Endodermal cell (in vitro differentiated cells): ENCODE data around the gene ICAM1. TPM values are rescaled to one million over a fixed set of nuclear protein-coding genes. Genes with fewer than 3 reads are reported as not detected.

Experiments used
- DNase-seq: peaks from one replicate; pipeline ENCODE4 v3.0.0-alpha.2; 2017
- H3K27ac ChIP-seq: 2 replicates; pipeline ENCODE4 v1.5.1; 2013; ENCODE audit warnings: mild to moderate bottlenecking, low read depth, low read length, moderate library complexity
- H3K27me3 ChIP-seq: 2 replicates; pipeline ENCODE4 v1.6.1; 2013; ENCODE audit warnings: mild to moderate bottlenecking, low read length, moderate library complexity; ENCODE audit not compliant: insufficient read depth, control insufficient read depth, poor library complexity, severe bottlenecking
- H3K36me3 ChIP-seq: 2 replicates; pipeline ENCODE4 v1.7.0; 2013; ENCODE audit warnings: mild to moderate bottlenecking, low read length, moderate library complexity; ENCODE audit not compliant: control insufficient read depth, insufficient read depth
- H3K4me1 ChIP-seq: one replicate; pipeline ENCODE4 v1.7.0; 2013; ENCODE audit warnings: low read length; ENCODE audit not compliant: control insufficient read depth, insufficient read depth
- H3K4me3 ChIP-seq: 2 replicates; pipeline ENCODE4 v1.5.1; 2013; ENCODE audit warnings: mild to moderate bottlenecking, low read length, moderate library complexity
- H3K9ac ChIP-seq: 2 replicates; pipeline ENCODE4 v1.6.1; 2013; ENCODE audit warnings: mild to moderate bottlenecking, low read length, moderate library complexity; ENCODE audit not compliant: poor library complexity, severe bottlenecking; ENCODE audit errors: extremely low read depth
- H3K9me3 ChIP-seq: 2 replicates; pipeline ENCODE4 v1.6.1; 2013; ENCODE audit warnings: mild to moderate bottlenecking, low read length, moderate library complexity; ENCODE audit not compliant: control insufficient read depth
- H3K27ac Mint-ChIP-seq: 2 replicates; pipeline ENCODE4 v1.8.0; 2020; ENCODE audit warnings: mixed read lengths
- H3K27me3 Mint-ChIP-seq: 2 replicates; pipeline ENCODE4 v1.8.0; 2021; ENCODE audit warnings: mild to moderate bottlenecking, mixed read lengths; ENCODE audit not compliant: insufficient read depth
- H3K36me3 Mint-ChIP-seq: 2 replicates; pipeline ENCODE4 v1.8.0; 2020; ENCODE audit warnings: low read depth, mixed read lengths
- H3K4me1 Mint-ChIP-seq: 2 replicates; pipeline ENCODE4 v1.8.0; 2020; ENCODE audit warnings: mixed read lengths
- H3K4me3 Mint-ChIP-seq: 2 replicates; pipeline ENCODE4 v1.8.0; 2020; ENCODE audit warnings: mild to moderate bottlenecking, moderate library complexity, mixed read lengths
- H3K9me3 Mint-ChIP-seq: 2 replicates; pipeline ENCODE4 v1.8.0; 2020; ENCODE audit warnings: mild to moderate bottlenecking, mixed read lengths
- WGBS, 2 experiments: methylation state at CpG; one replicate each; pipeline versions ENCODE4 v1.1.5 to v1.1.7; 2013; ENCODE audit warnings: missing lambda C conversion rate in 2 of 2, mixed read lengths in 1 of 2; ENCODE audit not compliant: insufficient coverage in 1 of 2, insufficient read length in 1 of 2; 5-methylcytosine and 5-hydroxymethylcytosine counted together
- microRNA-seq: library from miRNA; unstranded; fragments of <30 nt; microRNA quantifications from one replicate; pipeline ENCODE4 v1.2.0, GENCODE V29; 2020; ENCODE audit warnings: borderline microRNAs expressed
- total RNA-seq, 2 donors: library from RNA; stranded (reverse); fragmentation: NEBNext Ultra II Directional in 1 of 2; extraction: Animal tissue kit (Norgen Biotek cat#: 25700) in 1 of 2; gene quantifications; 2 replicates in 1 of 2; 3 replicates in 1 of 2; pipeline ENCODE4 v1.2.1, GENCODE V29; 2021
- TF ChIP-seq, protein P1 (sequence below): fragments of 200-600 bp; sonication (generic); conservative IDR thresholded peaks from 2 replicates; pipeline ENCODE4 v1.5.0; 2021; ENCODE audit warnings: antibody characterized with exemption, mild to moderate bottlenecking

The ICAM1 gene
- total RNA-seq, 2 donors from 2014 or later = 1.7 to 5.2 TPM

DNA sequence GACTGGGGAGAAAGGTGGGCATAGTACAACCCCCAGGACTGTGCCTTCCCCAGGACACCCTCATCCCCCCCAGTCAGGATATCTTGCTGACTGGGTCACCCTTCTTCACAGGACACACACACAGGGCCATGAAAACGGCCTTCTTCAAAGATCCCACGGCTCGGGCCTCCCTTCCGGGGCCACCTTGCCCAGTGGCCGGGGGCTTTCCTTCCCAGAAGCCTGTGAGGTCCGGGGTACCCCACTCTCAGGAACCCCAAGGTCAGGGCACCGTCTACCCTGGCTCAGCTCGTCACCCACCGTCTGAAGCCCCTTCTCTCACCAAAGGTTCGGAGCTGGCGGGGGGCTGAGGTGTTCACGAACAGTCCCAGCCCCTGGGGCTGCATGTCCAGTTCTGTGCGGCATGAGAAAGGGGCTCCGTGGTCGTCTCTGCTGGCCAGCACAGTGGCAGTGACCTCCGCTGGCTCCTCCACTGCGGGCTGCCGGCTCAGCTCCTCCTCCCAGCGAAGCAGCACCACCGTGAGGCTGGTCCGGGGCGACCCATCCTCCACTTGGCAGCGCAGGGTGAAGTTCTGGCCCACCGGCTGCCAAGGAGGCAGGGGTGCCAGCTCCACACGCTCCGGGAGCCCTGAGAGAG is 64.5 kb downstream of the ICAM1 start:
- TF ChIP-seq, protein P1, sequence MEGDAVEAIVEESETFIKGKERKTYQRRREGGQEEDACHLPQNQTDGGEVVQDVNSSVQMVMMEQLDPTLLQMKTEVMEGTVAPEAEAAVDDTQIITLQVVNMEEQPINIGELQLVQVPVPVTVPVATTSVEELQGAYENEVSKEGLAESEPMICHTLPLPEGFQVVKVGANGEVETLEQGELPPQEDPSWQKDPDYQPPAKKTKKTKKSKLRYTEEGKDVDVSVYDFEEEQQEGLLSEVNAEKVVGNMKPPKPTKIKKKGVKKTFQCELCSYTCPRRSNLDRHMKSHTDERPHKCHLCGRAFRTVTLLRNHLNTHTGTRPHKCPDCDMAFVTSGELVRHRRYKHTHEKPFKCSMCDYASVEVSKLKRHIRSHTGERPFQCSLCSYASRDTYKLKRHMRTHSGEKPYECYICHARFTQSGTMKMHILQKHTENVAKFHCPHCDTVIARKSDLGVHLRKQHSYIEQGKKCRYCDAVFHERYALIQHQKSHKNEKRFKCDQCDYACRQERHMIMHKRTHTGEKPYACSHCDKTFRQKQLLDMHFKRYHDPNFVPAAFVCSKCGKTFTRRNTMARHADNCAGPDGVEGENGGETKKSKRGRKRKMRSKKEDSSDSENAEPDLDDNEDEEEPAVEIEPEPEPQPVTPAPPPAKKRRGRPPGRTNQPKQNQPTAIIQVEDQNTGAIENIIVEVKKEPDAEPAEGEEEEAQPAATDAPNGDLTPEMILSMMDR = peak; percentile 18
- peaks cover 3% of the 10 kb centered on the region for H3K4me1 ChIP-seq
- H3K4me3 Mint-ChIP-seq = peak overlapping the region; percentile 94
- H3K4me1 Mint-ChIP-seq = peaks cover 12% of the 10 kb centered on the region
- H3K27me3 ChIP-seq = no peaks in the 10 kb centered on the region
- H3K4me3 ChIP-seq = no peak overlapping the region
- no peak overlapping the region for H3K27ac ChIP-seq
- peak; percentile 71 for DNase-seq
- no peaks in the 10 kb centered on the region for H3K27me3 Mint-ChIP-seq
- no peaks in the 10 kb centered on the region for H3K9me3 ChIP-seq
- H3K27ac Mint-ChIP-seq = no peak overlapping the region
- H3K9me3 Mint-ChIP-seq = no peaks in the 10 kb centered on the region
- peaks cover 1% of the 10 kb centered on the region for H3K36me3 Mint-ChIP-seq
- no peak overlapping the region for H3K9ac ChIP-seq
- 69 to 70% methylated on average over 18 to 26 of the region's 26 CpGs for WGBS, 2 experiments
- peaks cover 2% of the 10 kb centered on the region for H3K36me3 ChIP-seq

Small RNA genes lying within 50 kb of the gene (microRNA-seq; reads per million reads assigned to microRNA genes)
- gene MIR4322 = not detected

Other genes with a start within 250 kb of the ICAM1 start
- gene SHFL, start 184.8 kb upstream of the ICAM1 start, total RNA-seq = 10 to 100 TPM in 1 of 2 donors, 1 to 10 TPM in 1; 8.2 to 15.0 TPM
- not detected for gene ANGPTL6, start 168.4 kb upstream of the ICAM1 start, total RNA-seq
- gene PPAN, start 164.8 kb upstream of the ICAM1 start, total RNA-seq = 10 to 100 TPM; 40.3 to 54.0 TPM
- gene P2RY11, start 159.4 kb upstream of the ICAM1 start, total RNA-seq = 10 to 100 TPM in 1 of 2 donors, 1 to 10 TPM in 1; 9.0 to 14.8 TPM
- 100 to 1,000 TPM; 216 to 257 TPM for gene EIF3G, start 151.2 kb upstream of the ICAM1 start, total RNA-seq
- gene DNMT1, start 76.2 kb upstream of the ICAM1 start, total RNA-seq = 100 to 1,000 TPM; 163 to 189 TPM
- gene S1PR2, start 39.8 kb upstream of the ICAM1 start, total RNA-seq = 10 to 100 TPM; 11.0 to 16.4 TPM
- gene MRPL4, start 18.9 kb upstream of the ICAM1 start, total RNA-seq = 10 to 100 TPM; 66.0 to 69.2 TPM
- under 1 TPM in 1 of 2 donors, not detected in 1; 0.44 TPM for gene ICAM4, start 15.8 kb downstream of the ICAM1 start, total RNA-seq
- under 1 TPM; 0.18 to 0.37 TPM for gene ICAM5, start 18.8 kb downstream of the ICAM1 start, total RNA-seq
- 1 to 10 TPM; 4.5 to 7.8 TPM for gene ZGLP1, start 38.7 kb downstream of the ICAM1 start, total RNA-seq
- 10 to 100 TPM; 23.2 to 25.9 TPM for gene FDX2, start 44.9 kb downstream of the ICAM1 start, total RNA-seq
- gene RAVER1, start 62.4 kb downstream of the ICAM1 start, total RNA-seq = 10 to 100 TPM; 53.1 to 64.7 TPM
- gene ICAM3, start 68.5 kb downstream of the ICAM1 start, total RNA-seq = 10 to 100 TPM in 1 of 2 donors, 1 to 10 TPM in 1; 2.7 to 13.7 TPM
- 10 to 100 TPM; 63.5 to 65.8 TPM for gene TYK2, start 109.5 kb downstream of the ICAM1 start, total RNA-seq
- gene CDC37, start 132.4 kb downstream of the ICAM1 start, total RNA-seq = 100 to 1,000 TPM; 148 to 172 TPM
- gene PDE4A, start 149.4 kb downstream of the ICAM1 start, total RNA-seq = 1 to 10 TPM; 1.7 to 2.6 TPM
- 10 to 100 TPM; 53.3 to 59.5 TPM for gene KEAP1, start 232.2 kb downstream of the ICAM1 start, total RNA-seq
- 1 to 10 TPM; 1.2 to 5.1 TPM for gene S1PR5, start 246.3 kb downstream of the ICAM1 start, total RNA-seq